K562 (cell line): ENCODE results near the gene TBC1D2. TPM values are rescaled to one million over a fixed set of nuclear protein-coding genes. Genes with fewer than 3 reads are reported as not detected.

Experiments used
- DIDO1 ChIP-seq: fragments of 450-650 bp; IDR thresholded peaks from 2 replicates; pipeline ENCODE4 v1.6.1; 2016; ENCODE audit warnings: low read depth, missing biosample characterization, missing genetic modification characterization
- ESRRB ChIP-seq: fragments of 250-450 bp; sonication (Bioruptor Pico); IDR thresholded peaks from 2 replicates; pipeline ENCODE4 v1.5.0; 2020; ENCODE audit warnings: mild to moderate bottlenecking, moderate library complexity, borderline replicate concordance
- ETV1 ChIP-seq: fragments of 450-650 bp; conservative IDR thresholded peaks from 2 replicates; pipeline ENCODE4 v1.6.1; 2016; ENCODE audit warnings: missing genetic modification characterization, control low read depth, low read depth, missing compliant biosample characterization
- FOXP4 ChIP-seq: sonication (generic); formaldehyde crosslinking; IDR thresholded peaks from 2 replicates; pipeline ENCODE4 v1.8.0; 2022; ENCODE audit warnings: mild to moderate bottlenecking, missing genetic modification reagents, borderline replicate concordance
- GTF3C2 ChIP-seq: IDR thresholded peaks from 3 replicates; pipeline ENCODE4 v1.6.1; 2011; ENCODE audit warnings: borderline replicate concordance, mild to moderate bottlenecking, moderate library complexity; ENCODE audit not compliant: insufficient read length; ENCODE audit errors: extremely low read depth
- HMG20A ChIP-seq: fragments of 450-650 bp; formaldehyde crosslinking; conservative IDR thresholded peaks from 2 replicates; pipeline ENCODE4 v1.4.0; 2020; ENCODE audit warnings: mild to moderate bottlenecking, mixed read lengths
- NCOA1 ChIP-seq: fragments of 450-650 bp; IDR thresholded peaks from 2 replicates; pipeline ENCODE4 v1.6.1; 2016; ENCODE audit warnings: low read depth
- PATZ1 ChIP-seq: fragments of 250-450 bp; sonication (Bioruptor Pico); IDR thresholded peaks from 2 replicates; pipeline ENCODE4 v1.5.0; 2020; ENCODE audit warnings: mild to moderate bottlenecking, borderline replicate concordance
- PRMT5 ChIP-seq: sonication (generic); formaldehyde crosslinking; IDR thresholded peaks from 2 replicates; pipeline ENCODE4 v1.5.0; 2020; ENCODE audit warnings: missing genetic modification reagents
- TAF9B ChIP-seq: fragments of 450-650 bp; IDR thresholded peaks from 2 replicates; pipeline ENCODE4 v1.6.1; 2018; ENCODE audit warnings: mild to moderate bottlenecking; ENCODE audit not compliant: partially characterized antibody
- TAL1 ChIP-seq: fragments of 450-650 bp; IDR thresholded peaks from 2 replicates; pipeline ENCODE4 v1.6.1; 2016; ENCODE audit warnings: mild to moderate bottlenecking
- ZHX1 ChIP-seq: fragments of 150-350 bp; conservative IDR thresholded peaks from 2 replicates; pipeline ENCODE4 v1.6.1; 2014; ENCODE audit warnings: low read length
- ZNF133 ChIP-seq: fragments of 250-450 bp; sonication (Bioruptor Pico); IDR thresholded peaks from 2 replicates; pipeline ENCODE4 v1.4.0; 2020; ENCODE audit warnings: mild to moderate bottlenecking
- ZNF644 ChIP-seq: fragments of 200-800 bp; sonication (Bioruptor generic); IDR thresholded peaks from 2 replicates; pipeline ENCODE4 v1.6.1; 2016; ENCODE audit warnings: low read depth, missing genetic modification characterization, missing compliant biosample characterization
- polyA plus RNA-seq, 8 experiments: library from polyadenylated mRNA; depleted of rRNA in 4 of 8; stranded (reverse) in 5 of 8; unstranded in 3 of 8; fragments of >200 nt; fragmentation: Nextera tagmentation in 2 of 8; fragmentation: Illumina TruSeq in 1 of 8; extraction: Ambion mirVana in 2 of 8; extraction: Trizol in 1 of 8; gene quantifications; 2 replicates each; pipeline versions ENCODE4 v1.2.1 to v1.2.3, GENCODE V29; 2011 to 2014; ENCODE audit warnings: inconsistent platforms in 1 of 8, missing spikeins in 1 of 8
- total RNA-seq, 7 experiments: library from RNA; depleted of rRNA in 6 of 7; stranded (reverse); fragments of >200 nt in 6 of 7; fragmentation: Illumina TruSeq in 2 of 7; extraction: Trizol in 2 of 7; gene quantifications; 2 replicates each; pipeline versions ENCODE4 v1.2.1 to v1.2.3, GENCODE V29; 2011 to 2021; ENCODE audit warnings: low replicate concordance in 1 of 7
- TF ChIP-seq, protein P1 (sequence below), 3 experiments: IDR thresholded peaks in 2 of 3; conservative IDR thresholded peaks in 1 of 3; 2 replicates each; pipeline ENCODE4 v1.5.1; 2011 to 2012; ENCODE audit warnings: low read length in 3 of 3, mild to moderate bottlenecking in 3 of 3, control low read depth in 2 of 3, improper control_type of control experiment in 1 of 3, inconsistent platforms in 1 of 3, low read depth in 1 of 3, mixed read lengths in 1 of 3, moderate library complexity in 1 of 3; ENCODE audit not compliant: insufficient read depth in 2 of 3

The TBC1D2 gene
- total and polyA plus RNA-seq, 9 of the 15 experiments (the other 6 are each of a cell fraction or from before 2014, with no cell fraction given): 0.10 to 7.0 (median 2.5) TPM

DNA sequence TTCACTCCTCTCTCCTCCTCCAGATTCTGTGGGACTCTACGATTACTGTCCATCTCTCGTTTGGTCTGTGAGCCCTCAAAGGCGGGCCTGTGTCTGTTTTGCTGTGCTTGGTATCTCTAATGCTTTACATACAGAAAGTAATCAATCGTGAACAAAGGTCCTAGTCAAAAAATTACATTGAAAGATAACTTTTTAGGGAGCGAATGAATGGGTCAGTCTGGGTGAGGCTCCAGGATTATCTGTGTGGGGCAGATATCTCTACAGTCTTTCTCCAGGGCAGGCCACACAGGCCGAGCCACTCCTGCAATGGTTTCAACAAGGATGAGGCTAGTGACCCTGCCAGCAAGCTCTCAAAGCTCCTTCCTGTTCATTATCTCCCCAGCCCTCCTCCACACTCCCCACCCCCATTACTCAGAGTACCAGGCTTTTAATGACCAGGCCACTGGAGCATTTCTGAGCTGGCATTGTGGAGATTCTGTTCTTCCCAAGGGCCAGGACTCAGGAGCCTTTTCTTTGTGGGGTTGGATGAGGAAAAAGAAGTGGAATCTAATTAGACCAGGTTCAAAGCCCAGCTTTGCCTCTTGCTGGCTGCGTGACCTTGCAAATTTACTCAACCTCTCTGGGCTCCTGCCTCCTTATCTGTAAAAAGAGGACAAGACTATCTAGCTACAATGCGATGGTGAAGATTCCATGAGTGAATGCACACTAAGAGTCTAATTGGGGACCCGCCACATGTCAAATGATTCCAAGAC is 73.2 kb downstream of the TBC1D2 start (continued):
- TF ChIP-seq GTF3C2 (no peak), NCOA1 (peak; percentile 71; the same call in 1 of the 2 replicates), FOXP4 (CRISPR knock-in tag) (no peak), DIDO1 (tag) (no peak), HMG20A (CRISPR knock-in tag) (no peak), ETV1 (tag) (peak; percentile 91), PRMT5 (CRISPR knock-in tag) (no peak), ZHX1 (no peak), TAL1 (peak; percentile 89), PATZ1 (CRISPR knock-in tag) (no peak), ZNF133 (CRISPR knock-in tag) (no peak), TAF9B (no peak), ESRRB (CRISPR knock-in tag) (no peak), ZNF644 (peak; percentile 72; the same call in 1 of the 2 replicates)
- TF ChIP-seq, protein P1, sequence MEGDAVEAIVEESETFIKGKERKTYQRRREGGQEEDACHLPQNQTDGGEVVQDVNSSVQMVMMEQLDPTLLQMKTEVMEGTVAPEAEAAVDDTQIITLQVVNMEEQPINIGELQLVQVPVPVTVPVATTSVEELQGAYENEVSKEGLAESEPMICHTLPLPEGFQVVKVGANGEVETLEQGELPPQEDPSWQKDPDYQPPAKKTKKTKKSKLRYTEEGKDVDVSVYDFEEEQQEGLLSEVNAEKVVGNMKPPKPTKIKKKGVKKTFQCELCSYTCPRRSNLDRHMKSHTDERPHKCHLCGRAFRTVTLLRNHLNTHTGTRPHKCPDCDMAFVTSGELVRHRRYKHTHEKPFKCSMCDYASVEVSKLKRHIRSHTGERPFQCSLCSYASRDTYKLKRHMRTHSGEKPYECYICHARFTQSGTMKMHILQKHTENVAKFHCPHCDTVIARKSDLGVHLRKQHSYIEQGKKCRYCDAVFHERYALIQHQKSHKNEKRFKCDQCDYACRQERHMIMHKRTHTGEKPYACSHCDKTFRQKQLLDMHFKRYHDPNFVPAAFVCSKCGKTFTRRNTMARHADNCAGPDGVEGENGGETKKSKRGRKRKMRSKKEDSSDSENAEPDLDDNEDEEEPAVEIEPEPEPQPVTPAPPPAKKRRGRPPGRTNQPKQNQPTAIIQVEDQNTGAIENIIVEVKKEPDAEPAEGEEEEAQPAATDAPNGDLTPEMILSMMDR (IDR thresholded peaks at IDR 0.05 in 2 of 3, conservative IDR thresholded peaks at IDR 0.05 in 1 of 3; ENCODE audit: insufficient read depth in 2 of 3, low read depth in 1 of 3, low read length in 3 of 3): no peak
